ENCODE measurements around the gene PARD3. TPM values are rescaled to one million over a fixed set of nuclear protein-coding genes. Genes with fewer than 3 reads are reported as not detected.

PARD3 gene
- polyA plus RNA-seq, 3 donors: 0.51 TPM; not detected in 2

DNA sequence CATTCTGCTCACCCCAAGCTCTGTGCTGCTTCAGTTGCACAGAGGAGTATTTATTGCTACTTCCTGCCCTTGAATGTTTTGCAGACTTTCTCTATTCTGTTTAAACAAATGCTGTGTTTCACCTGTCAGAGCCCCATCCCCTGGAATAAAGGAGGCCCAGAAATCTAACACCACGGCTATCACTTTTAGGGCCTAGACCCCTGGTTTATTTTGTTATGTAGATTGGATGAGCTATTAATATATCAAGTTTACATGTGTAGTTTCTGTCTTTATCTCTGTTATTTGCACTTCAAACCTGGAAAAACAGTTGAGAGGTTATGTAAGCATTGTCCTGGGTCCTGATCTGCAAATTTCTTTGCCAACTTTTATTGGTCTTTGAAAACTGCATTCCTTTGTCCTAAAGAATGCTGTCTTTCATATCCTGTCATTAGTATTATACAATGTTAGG lies 630.1 kb downstream of the PARD3 start:
- no peaks in the 10 kb centered on the region for H3K27me3 ChIP-seq (ENCODE audit: control insufficient read depth in 2 of 2, insufficient read depth in 2 of 2, low read length in 2 of 2)
- H3K4me1 Mint-ChIP-seq: peaks cover 11% of the 10 kb centered on the region
- no peak overlapping the region for H3K4me3 ChIP-seq (replicated peaks in 1 of 3; ENCODE audit: low read depth in 2 of 3, low read length in 3 of 3)
- H3K9me3 ChIP-seq (replicated peaks in 1 of 2; ENCODE audit: control insufficient read depth in 1 of 2, insufficient read depth in 1 of 2, low read length in 2 of 2): no peaks in the 10 kb centered on the region
- no peaks in the 10 kb centered on the region for H3K36me3 Mint-ChIP-seq
- no peak overlapping the region for H3K27ac Mint-ChIP-seq
- no peak for DNase-seq
- H3K36me3 ChIP-seq (replicated peaks in 1 of 2; ENCODE audit: control insufficient read depth in 1 of 2, insufficient read depth in 2 of 2, low read length in 2 of 2): no peaks in the 10 kb centered on the region
- H4K20me1 ChIP-seq (ENCODE audit: insufficient read depth, low read length): no peaks in the 10 kb centered on the region
- no peaks in the 10 kb centered on the region for H3K27me3 Mint-ChIP-seq (ENCODE audit: low read depth in 3 of 3)
- no peak overlapping the region for H3K4me2 ChIP-seq (replicated peaks; ENCODE audit: extremely low read depth, low read length, poor library complexity, severe bottlenecking)
- no peak overlapping the region for H3K27ac ChIP-seq (ENCODE audit: low read depth in 1 of 2, low read length in 2 of 2)
- H3K4me1 ChIP-seq (ENCODE audit: control insufficient read depth in 1 of 2, insufficient read depth in 2 of 2, low read length in 2 of 2): peaks cover 4 to 7% of the 10 kb centered on the region in 2 donors
- H3K4me3 Mint-ChIP-seq: no peak overlapping the region
- H3K79me2 ChIP-seq (ENCODE audit: insufficient read depth, low read length): no peaks in the 10 kb centered on the region
- intact Hi-C loops (cut with micrococcal nuclease): no loop called here
- H3K9me3 Mint-ChIP-seq: peaks cover 0 to 3% (median 0%) of the 10 kb centered on the region in 7 donors
- TF ChIP-seq CTCF (IDR thresholded peaks at IDR 0.05): no peak
- WGBS (ENCODE audit: insufficient coverage): no CpG with 5 or more reads among the region's 1 CpG
- no peak overlapping the region for H3K9ac ChIP-seq (ENCODE audit: insufficient read depth, low read length, poor library complexity, severe bottlenecking)
- H2AFZ ChIP-seq (ENCODE audit: insufficient read depth, low read depth, low read length, poor library complexity, severe bottlenecking): no peak overlapping the region

DNA sequence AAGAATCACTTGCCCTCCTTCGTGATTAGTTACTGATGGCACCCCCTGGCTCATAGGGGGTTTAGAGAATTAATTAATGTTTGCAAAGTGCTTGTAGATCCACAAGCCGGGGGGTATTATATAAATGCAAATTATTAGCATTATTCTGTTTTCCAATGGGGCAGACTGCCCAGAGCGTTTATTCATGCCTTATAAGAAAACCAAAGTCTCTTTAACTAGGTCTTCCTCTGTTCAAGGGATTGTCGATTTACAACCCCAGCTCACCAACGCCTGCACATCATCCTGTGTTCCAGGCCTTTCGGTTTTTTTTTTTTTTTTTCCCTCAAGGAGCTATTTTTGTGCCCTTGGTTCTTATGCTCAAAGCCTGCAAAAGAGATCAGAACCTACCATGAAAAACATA lies 630.7 kb downstream of the PARD3 start:
- Mint-ChIP-seq H3K36me3 (no peaks in the 10 kb centered on the region), H3K4me1 (peaks cover 11% of the 10 kb centered on the region), H3K9me3 (peaks cover 0 to 4% (median 0%) of the 10 kb centered on the region in 7 donors), H3K27ac (no peak overlapping the region), H3K27me3 (ENCODE audit: low read depth in 3 of 3) (no peaks in the 10 kb centered on the region), H3K4me3 (no peak overlapping the region)
- Histone ChIP-seq H3K9me3 (replicated peaks in 1 of 2; ENCODE audit: control insufficient read depth in 1 of 2, insufficient read depth in 1 of 2, low read length in 2 of 2) (no peaks in the 10 kb centered on the region), H3K27ac (ENCODE audit: low read depth in 1 of 2, low read length in 2 of 2) (no peak overlapping the region), H3K4me1 (ENCODE audit: control insufficient read depth in 1 of 2, insufficient read depth in 2 of 2, low read length in 2 of 2) (peaks cover 4 to 7% of the 10 kb centered on the region in 2 donors), H3K79me2 (ENCODE audit: insufficient read depth, low read length) (no peaks in the 10 kb centered on the region), H3K4me2 (replicated peaks; ENCODE audit: extremely low read depth, low read length, poor library complexity, severe bottlenecking) (no peak overlapping the region), H3K9ac (ENCODE audit: insufficient read depth, low read length, poor library complexity, severe bottlenecking) (no peak overlapping the region), H2AFZ (ENCODE audit: insufficient read depth, low read depth, low read length, poor library complexity, severe bottlenecking) (no peak overlapping the region), H4K20me1 (ENCODE audit: insufficient read depth, low read length) (no peaks in the 10 kb centered on the region), H3K36me3 (replicated peaks in 1 of 2; ENCODE audit: control insufficient read depth in 1 of 2, insufficient read depth in 2 of 2, low read length in 2 of 2) (no peaks in the 10 kb centered on the region), H3K4me3 (replicated peaks in 1 of 3; ENCODE audit: low read depth in 2 of 3, low read length in 3 of 3) (no peak overlapping the region), H3K27me3 (ENCODE audit: control insufficient read depth in 2 of 2, insufficient read depth in 2 of 2, low read length in 2 of 2) (no peaks in the 10 kb centered on the region)
- intact Hi-C loops (cut with micrococcal nuclease): no loop called here
- DNase-seq: no peak
- TF ChIP-seq CTCF (IDR thresholded peaks at IDR 0.05): no peak
- 90% methylated on average over 2 of the region's 6 CpGs for WGBS (ENCODE audit: insufficient coverage)

Measured in CD14-positive monocyte (primary cell).